Measurements from ENCODE around the gene TM9SF4.

Gene TM9SF4

DNA sequence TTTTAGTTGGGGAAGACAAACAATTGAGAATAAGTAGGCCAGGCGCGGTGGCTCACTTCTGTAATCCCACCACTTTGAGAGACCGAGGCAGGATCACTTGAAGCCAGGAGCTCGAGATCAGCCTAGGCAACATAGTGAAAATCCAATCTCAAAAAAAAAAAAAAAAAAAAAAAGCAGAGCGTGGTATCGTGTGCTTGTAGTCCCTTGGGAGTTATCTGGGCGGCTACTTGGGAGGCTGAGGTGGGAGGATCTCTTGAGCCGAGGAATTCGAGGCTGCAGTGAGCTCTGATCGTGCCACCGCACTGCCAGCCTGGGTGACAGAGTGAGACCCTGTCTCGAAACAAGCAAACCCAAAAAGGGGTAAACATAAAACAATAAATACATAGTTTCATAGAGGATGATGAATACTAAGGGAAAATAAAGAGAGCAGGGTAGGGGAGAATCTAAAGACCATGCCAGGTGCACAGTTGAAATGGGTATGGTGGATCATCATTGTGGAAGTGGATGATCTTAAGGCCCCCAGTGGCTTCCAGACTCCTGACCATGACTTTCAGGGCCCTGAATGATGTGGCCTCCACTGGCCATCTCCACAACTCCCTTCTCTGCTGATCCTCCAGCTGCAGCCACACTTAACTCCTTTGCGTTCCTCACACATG, 99.1 kb downstream of the TM9SF4 start:
- no peak for DNase-seq (ENCODE audit: low read depth)

DNA sequence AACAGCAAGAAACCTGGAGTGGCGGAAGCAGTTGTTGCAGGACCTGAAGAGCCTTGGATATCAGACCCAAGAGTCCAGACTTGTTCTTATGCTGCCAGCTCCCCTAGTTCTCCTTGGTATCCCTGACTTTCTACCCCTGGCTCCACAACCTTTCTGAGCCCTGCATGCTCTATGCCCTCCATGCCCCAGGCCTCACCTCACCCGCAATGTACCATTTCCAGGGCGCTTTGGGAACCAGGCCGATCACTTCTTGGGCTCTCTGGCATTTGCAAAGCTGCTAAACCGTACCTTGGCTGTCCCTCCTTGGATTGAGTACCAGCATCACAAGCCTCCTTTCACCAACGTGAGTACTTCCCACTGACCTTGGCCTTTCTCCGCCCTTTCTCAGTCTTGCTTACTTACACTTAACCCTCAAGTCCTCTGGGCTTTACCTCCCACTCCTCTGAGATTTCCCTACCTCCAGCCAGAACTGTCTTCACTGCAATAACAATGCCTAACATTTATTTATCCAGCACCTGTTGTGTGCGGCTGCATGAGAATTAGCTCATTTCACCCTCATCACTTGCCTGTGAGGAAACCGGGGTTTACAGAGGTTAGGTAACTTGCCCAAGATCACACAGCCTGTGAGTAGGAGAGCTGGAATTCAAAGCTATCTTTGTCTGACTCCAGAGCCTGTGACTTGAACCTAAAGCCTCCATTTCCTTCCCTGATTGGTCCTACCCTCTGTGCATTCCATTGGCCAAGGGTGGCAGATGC, 100.5 kb downstream of the TM9SF4 start:
- no peak for DNase-seq (ENCODE audit: low read depth)

DNA sequence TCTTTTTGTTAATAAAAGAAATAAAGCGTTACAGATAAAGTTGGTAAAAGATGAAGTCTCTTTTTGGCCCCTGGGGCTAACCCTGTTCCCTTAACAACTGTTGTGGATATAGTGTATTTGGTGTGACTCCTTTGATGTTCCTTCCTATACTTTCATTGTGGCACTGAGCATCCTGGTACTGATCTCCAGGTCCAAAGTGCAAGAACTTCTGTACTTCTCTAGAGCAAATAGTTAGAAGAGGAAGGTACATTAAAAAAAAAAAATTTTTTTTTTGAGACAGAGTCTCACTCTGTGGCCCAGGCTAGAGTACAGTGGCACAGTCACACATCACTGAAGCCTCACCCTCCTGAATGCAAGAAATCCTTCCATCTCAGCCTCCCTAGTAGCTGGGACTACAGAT, 104.4 kb downstream of the TM9SF4 start:
- no peak for DNase-seq (ENCODE audit: low read depth)

DNA sequence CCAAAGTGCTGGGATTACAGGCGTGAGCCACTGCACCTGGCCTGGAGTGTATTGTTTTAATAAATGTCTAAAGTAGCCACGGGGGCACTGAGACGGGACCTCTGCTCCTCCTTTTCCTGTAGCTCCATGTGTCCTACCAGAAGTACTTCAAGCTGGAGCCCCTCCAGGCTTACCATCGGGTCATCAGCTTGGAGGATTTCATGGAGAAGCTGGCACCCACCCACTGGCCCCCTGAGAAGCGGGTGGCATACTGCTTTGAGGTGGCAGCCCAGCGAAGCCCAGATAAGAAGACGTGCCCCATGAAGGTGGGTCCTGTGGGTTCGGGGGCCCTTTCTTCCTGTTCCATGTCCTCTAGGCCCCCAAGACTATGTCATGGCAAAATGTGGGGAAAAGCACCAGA, 105.6 kb downstream of the TM9SF4 start:
- no peak for DNase-seq (ENCODE audit: low read depth)

DNA sequence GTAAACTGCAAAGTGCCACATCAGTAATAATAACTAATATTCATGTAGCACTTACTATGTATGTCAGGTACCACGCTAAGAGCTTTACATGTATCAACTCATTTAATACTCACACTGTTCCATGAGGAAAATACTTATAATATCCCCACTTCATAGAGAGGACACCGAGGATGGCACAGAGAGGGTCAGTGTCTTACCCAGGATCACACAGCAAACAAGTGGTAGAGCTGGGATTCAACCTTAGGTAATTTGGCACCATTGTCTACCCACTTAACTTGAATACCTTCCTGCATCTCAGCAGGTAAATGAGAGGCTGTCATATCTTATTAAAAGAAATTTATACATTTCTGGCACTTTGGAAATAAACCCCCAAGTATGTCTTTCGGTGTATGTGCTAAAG, 106.2 kb downstream of the TM9SF4 start:
- no peak for DNase-seq (ENCODE audit: low read depth)

DNA sequence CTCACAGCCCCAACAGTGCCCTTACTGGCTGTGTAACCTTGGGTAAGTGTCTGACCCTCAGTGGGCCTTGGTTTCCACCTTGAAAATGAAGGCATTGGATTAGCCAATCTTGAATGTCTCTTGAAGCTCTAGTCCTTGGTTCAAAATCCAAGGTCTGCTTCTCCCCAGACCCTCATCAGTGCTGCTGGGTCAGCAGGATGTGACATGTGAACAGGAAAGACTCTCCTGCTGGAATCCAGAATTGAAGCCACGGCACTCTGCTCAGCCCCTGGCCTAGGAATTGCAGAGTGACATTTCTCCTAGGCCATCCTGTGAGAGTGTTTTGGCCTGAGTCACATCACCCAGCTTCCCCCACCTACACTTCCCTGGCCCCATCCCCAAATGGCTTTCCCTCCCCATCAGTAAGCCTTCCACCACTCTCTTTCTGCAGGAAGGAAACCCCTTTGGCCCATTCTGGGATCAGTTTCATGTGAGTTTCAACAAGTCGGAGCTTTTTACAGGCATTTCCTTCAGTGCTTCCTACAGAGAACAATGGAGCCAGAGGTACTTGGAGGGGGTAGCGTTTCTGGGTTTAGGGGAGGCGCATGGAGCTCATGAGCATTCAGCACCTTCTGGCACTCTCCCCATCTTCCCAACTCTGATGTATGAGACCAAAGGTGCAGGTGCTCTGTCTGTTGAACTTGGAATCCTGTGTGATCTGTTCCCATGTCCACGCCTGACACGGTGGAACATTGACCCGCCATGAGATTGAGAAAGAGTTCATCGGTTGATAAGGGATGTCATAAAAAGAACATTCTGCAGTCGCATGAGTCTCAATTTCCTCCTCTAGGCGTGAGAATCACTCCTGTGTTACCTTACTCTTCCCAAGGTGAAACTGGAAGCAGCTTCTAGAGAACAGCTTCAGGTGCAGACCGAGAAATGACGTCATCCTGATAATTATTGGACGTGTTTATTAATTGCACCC, 106.9 kb downstream of the TM9SF4 start:
- no peak for DNase-seq (ENCODE audit: low read depth)
